Retinal pigment epithelial cell (primary cell): ENCODE measurements around the gene DNAH11.
"Not testable (repeated sequence)": the region's sequence is repeated elsewhere in the genome, so short reads cannot be mapped to it uniquely, and the experiment has no call there.

Experiments
- DNase-seq: peaks from one replicate; pipeline ENCODE4 v3.0.0-alpha.2; 2010; ENCODE audit warnings: low read depth
- H3K4me3 ChIP-seq: 2 replicates; pipeline ENCODE4 v1.5.1; 2011; ENCODE audit warnings: mild to moderate bottlenecking, low read length, control low read depth, moderate library complexity
- CTCF ChIP-seq: conservative IDR thresholded peaks from 2 replicates; pipeline ENCODE4 v1.5.1; 2011; ENCODE audit warnings: low read depth, low read length, control low read depth, inconsistent platforms

DNAH11 gene

GRCh38 chr7:21507627-21508343 lies 35.1 kb upstream of the DNAH11 start:
- peak; percentile 77 for TF ChIP-seq CTCF
- DNase-seq, result no peak
- no peak overlapping the region for H3K4me3 ChIP-seq

GRCh38 chr7:21508538-21508937 lies 34.3 kb upstream of the DNAH11 start:
- no peak for TF ChIP-seq CTCF
- DNase-seq, result no peak
- no peak overlapping the region for H3K4me3 ChIP-seq

- no peak for DNase-seq
- H3K4me3 ChIP-seq, result no peak overlapping the region
- TF ChIP-seq CTCF, result no peak
Observed at GRCh38 chr7:21514062-21514461, 28.8 kb upstream of the DNAH11 start.

GRCh38 chr7:21524680-21525079 lies 18.2 kb upstream of the DNAH11 start:
- no peak for DNase-seq
- no peak overlapping the region for H3K4me3 ChIP-seq
- TF ChIP-seq CTCF, result no peak

GRCh38 chr7:21526007-21526406 lies 16.8 kb upstream of the DNAH11 start:
- H3K4me3 ChIP-seq, result no peak overlapping the region
- DNase-seq, result no peak
- peak; percentile 55 for TF ChIP-seq CTCF

- no peak for DNase-seq
- no peak for TF ChIP-seq CTCF
- no peak overlapping the region for H3K4me3 ChIP-seq
Observed at GRCh38 chr7:21526448-21526847, 16.4 kb upstream of the DNAH11 start.

- not testable (repeated sequence) for DNase-seq, H3K4me3 ChIP-seq
Observed at GRCh38 chr7:21532485-21532884, 10.4 kb upstream of the DNAH11 start.

GRCh38 chr7:21533646-21534045 lies 9.2 kb upstream of the DNAH11 start:
- not testable (repeated sequence) for DNase-seq, H3K4me3 ChIP-seq

- not testable (repeated sequence) for DNase-seq, H3K4me3 ChIP-seq
Observed at GRCh38 chr7:21536445-21537118, 6.3 kb upstream of the DNAH11 start.
